Regular cardiac myocyte (primary cell): ENCODE measurements around the gene KDM5A. TPM values are rescaled to one million over a fixed set of nuclear protein-coding genes. Genes with fewer than 3 reads are reported as not detected.

ENCODE experiments used
- total RNA-seq: library from RNA; depleted of rRNA; stranded (reverse); fragments of >200 nt; gene quantifications from 2 replicates; pipeline ENCODE4 v1.2.3, GENCODE V29; 2014

Gene KDM5A
- total RNA-seq = 53.3 and 63.3 TPM in 2 replicates

DNA sequence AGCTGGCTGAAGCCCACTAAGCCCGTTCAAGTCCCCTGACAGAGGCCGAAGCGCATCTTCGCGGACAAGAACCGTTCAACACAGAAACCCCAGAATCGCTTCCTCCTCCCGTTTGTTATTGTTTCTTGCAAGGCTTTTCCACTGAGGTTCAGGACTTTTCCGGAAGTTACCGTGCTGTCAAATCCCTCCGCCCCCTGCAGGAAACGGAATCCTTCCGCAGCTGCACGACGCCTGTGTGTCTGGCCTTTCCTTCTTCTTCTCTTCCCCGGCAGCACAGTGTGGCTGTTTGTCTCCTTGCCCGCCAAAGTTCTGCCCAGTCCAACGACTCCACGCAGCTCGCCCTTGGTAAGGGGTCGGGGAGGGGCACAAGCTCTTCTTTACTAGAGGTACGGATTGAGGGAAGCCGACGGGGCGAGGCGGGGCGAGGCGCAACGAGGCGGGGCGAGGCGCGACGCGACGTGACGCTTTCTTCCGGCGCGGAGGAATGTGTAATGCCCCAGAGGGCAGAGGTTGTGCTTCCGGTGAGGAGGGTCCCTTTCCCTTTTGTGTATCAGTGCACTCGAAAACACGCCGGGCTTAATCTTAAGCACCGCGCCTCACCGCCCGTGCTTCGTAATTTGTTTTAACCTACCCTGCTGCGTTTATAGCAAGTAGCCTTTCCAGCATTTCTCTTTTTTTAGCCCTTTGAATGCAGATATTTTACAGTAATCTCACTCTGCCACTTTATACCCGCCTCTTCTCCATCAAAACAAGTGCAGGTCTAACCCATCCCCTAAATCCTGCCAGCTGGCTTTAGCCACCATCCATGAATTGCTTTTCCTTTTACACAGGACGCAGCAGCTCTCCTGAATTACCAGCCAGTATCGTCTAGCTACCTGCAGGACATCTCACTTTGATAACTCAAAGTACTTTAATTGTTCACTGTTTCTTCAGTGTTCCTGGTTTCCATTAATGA, at the start of gene KDM5A:
KDM5A (minus strand) TSS at position 179 of the 955 bp plus-strand sequence. CDS start 229 bp downstream, outside the sequence.

GRCh38 chr12:401235-402028, 12.3 kb upstream of the KDM5A start, which contains the start of gene CCDC77:
CCDC77 (plus strand) TSS chr12:401644; CDS start chr12:409384, 7,740 bp downstream.

DNA sequence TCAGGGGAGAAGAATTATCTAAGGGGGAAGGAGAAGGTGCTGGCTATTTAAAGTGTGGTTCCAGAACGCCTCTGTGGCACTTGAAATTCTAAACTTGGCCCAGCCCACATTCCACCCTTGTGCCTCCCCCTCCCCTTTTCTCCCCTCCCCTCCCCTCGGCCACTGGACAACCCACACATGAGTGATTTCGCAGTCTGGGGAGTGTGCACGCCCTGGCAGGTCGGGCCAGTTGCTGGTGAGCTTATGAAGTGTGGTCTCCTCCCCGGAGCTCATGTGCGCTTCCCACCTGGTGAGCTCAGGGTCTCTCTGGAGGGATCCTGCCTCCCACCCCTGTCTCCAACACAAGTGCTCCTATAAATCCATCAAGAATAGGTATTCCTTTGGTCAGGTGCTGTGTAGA, 126.3 kb downstream of the KDM5A start, which contains the start of gene SLC6A13:
SLC6A13 (minus strand) TSS at position 20 of the 400 bp plus-strand sequence. CDS start 2,784 bp downstream, outside the sequence.

Other genes starting within 250 kb of the KDM5A start
- gene SLC6A12, start 175.2 kb downstream of the KDM5A start, total RNA-seq = 0.19 TPM in 1 of 2 replicates, not detected in the other
- gene SLC6A13, start 126.5 kb downstream of the KDM5A start, total RNA-seq = 0.19 and 0.28 TPM in 2 replicates
- 4.5 and 10.2 TPM in 2 replicates for gene CCDC77, start 12.3 kb upstream of the KDM5A start, total RNA-seq
- gene B4GALNT3, start 70.6 kb upstream of the KDM5A start, total RNA-seq = 0.28 TPM in 1 of 2 replicates, not detected in the other